HepG2 (cell line): ENCODE data around the gene TPST2. TPM values are rescaled to one million over a fixed set of nuclear protein-coding genes. Genes with fewer than 3 reads are reported as not detected.

ENCODE experiments used
- ATAC-seq: fragments of 200-7000 bp; cut with Tn5 transposase; 3 replicates; pipeline ENCODE4 v1.9.1; 2020; ENCODE audit warnings: mild to moderate bottlenecking, moderate library complexity
- BruUV-seq: library from RNA; stranded (reverse); fragments of 400-500 nt; replicated peaks from 2 replicates; lab custom pipeline; 2021; lab: Mats Ljungman, UMichigan
- CTCF ChIA-PET: fragments of 300-600 bp; formaldehyde crosslinking; extraction: SDS; loops from one replicate; lab custom pipeline; 2021; ENCODE audit warnings: low total read pairs, inconsistent platforms, low intra/inter-chr PET ratio; lab: Yijun Ruan, JAX
- POLR2A ChIA-PET: fragments of 350-600 bp; sonication (Branson Sonifier 250); formaldehyde crosslinking; loops from one replicate; lab custom pipeline; 2020; ENCODE audit warnings: antibody characterized with exemption, inconsistent platforms; lab: Yijun Ruan, JAX
- DNase-seq: peaks from one replicate; pipeline ENCODE4 v3.0.0-alpha.2; 2015; ENCODE audit warnings: low spot score
- FAIRE-seq: peaks from 3 replicates; lab custom pipeline; 2011; peaks lifted over from hg19 to GRCh38; lab: Jason Lieb, UNC
- H2AFZ ChIP-seq: one replicate; pipeline ENCODE4 v1.6.1; 2011; ENCODE audit warnings: low read length, inconsistent platforms
- H3K27ac ChIP-seq: fragments of 300-600 bp; 3 replicates; pipeline ENCODE4 v1.8.0; 2011; ENCODE audit warnings: mixed run types, mild to moderate bottlenecking, mixed read lengths, low read length, inconsistent platforms; ENCODE audit not compliant: insufficient read depth; ENCODE audit errors: extremely low read length
- H3K27me3 ChIP-seq, 2 experiments: fragments of 200-600 bp in 1 of 2; 2 replicates in 1 of 2; 3 replicates in 1 of 2; pipeline versions ENCODE4 v1.6.0 to v1.8.0; 2011; ENCODE audit warnings: low read length in 2 of 2, mild to moderate bottlenecking in 2 of 2, moderate library complexity in 2 of 2, inconsistent platforms in 1 of 2; ENCODE audit not compliant: insufficient read depth in 2 of 2, control insufficient read depth in 1 of 2
- H3K36me3 ChIP-seq, 2 experiments: fragments of 200-600 bp in 1 of 2; replicated peaks in 1 of 2; 2 replicates in 1 of 2; 3 replicates in 1 of 2; pipeline versions ENCODE4 v1.5.1 to v1.8.0; 2011; ENCODE audit warnings: low read length in 2 of 2, inconsistent platforms in 1 of 2; ENCODE audit not compliant: insufficient read depth in 2 of 2, control insufficient read depth in 1 of 2
- H3K4me1 ChIP-seq: 2 replicates; pipeline ENCODE4 v1.5.1; 2012; ENCODE audit warnings: low read length, inconsistent platforms; ENCODE audit not compliant: insufficient read depth
- H3K4me2 ChIP-seq: 2 replicates; pipeline ENCODE4 v1.6.0; 2011; ENCODE audit warnings: low read depth, low read length, inconsistent platforms
- H3K4me3 ChIP-seq, 3 experiments: fragments of 200-600 bp in 1 of 3; sonication (generic), shearing (Covaris generic) in 1 of 3; replicated peaks in 1 of 3; 2 replicates each; pipeline ENCODE4 v1.5.1; 2011 to 2016; ENCODE audit warnings: low read length in 3 of 3, inconsistent platforms in 2 of 3, low read depth in 2 of 3, mild to moderate bottlenecking in 2 of 3, control low read depth in 1 of 3, mixed read lengths in 1 of 3; ENCODE audit not compliant: insufficient read depth in 1 of 3
- H3K79me2 ChIP-seq: one replicate; pipeline ENCODE4 v1.6.1; 2011; ENCODE audit warnings: low read length, inconsistent platforms; ENCODE audit not compliant: insufficient read depth
- H3K9ac ChIP-seq: 2 replicates; pipeline ENCODE4 v1.6.0; 2011; ENCODE audit warnings: mild to moderate bottlenecking, low read depth, low read length, inconsistent platforms; ENCODE audit not compliant: insufficient read depth
- H3K9me3 ChIP-seq: 2 replicates; pipeline ENCODE4 v1.5.1; 2012; ENCODE audit warnings: mild to moderate bottlenecking, low read length
- H4K20me1 ChIP-seq: 2 replicates; pipeline ENCODE4 v1.6.0; 2011; ENCODE audit warnings: inconsistent platforms, mild to moderate bottlenecking, low read length, moderate library complexity; ENCODE audit not compliant: insufficient read depth
- FOXK2 ChIP-seq: fragments of 450-650 bp; IDR thresholded peaks from 2 replicates; pipeline ENCODE4 v1.6.1; 2016
- GFI1 ChIP-seq: sonication (generic); formaldehyde crosslinking; IDR thresholded peaks from 2 replicates; pipeline ENCODE4 v1.5.0; 2020; ENCODE audit warnings: missing genetic modification reagents, mild to moderate bottlenecking, borderline replicate concordance
- RBAK ChIP-seq: sonication (generic); formaldehyde crosslinking; IDR thresholded peaks from 2 replicates; pipeline ENCODE4 v1.5.1; 2020; ENCODE audit warnings: mild to moderate bottlenecking, missing genetic modification reagents
- SMARCC2 ChIP-seq: fragments of 450-650 bp; IDR thresholded peaks from 2 replicates; pipeline ENCODE4 v1.6.1; 2017; ENCODE audit warnings: antibody characterized with exemption, mild to moderate bottlenecking
- ZBTB2 ChIP-seq: sonication (generic); formaldehyde crosslinking; IDR thresholded peaks from 2 replicates; pipeline ENCODE4 v1.8.0; 2022; ENCODE audit warnings: low read depth, missing genetic modification reagents
- ZFYVE20 ChIP-seq: sonication (generic); formaldehyde crosslinking; IDR thresholded peaks from 2 replicates; pipeline ENCODE4 v1.8.0; 2023; ENCODE audit warnings: low read depth, mild to moderate bottlenecking, moderate library complexity, missing genetic modification reagents, borderline replicate concordance
- ZNF251 ChIP-seq: sonication (generic); formaldehyde crosslinking; IDR thresholded peaks from 2 replicates; pipeline ENCODE4 v1.9.0; 2021; ENCODE audit warnings: mild to moderate bottlenecking, missing genetic modification reagents
- ZNF274 ChIP-seq: sonication (generic); formaldehyde crosslinking; IDR thresholded peaks from 2 replicates; pipeline ENCODE4 v1.5.1; 2020; ENCODE audit warnings: mild to moderate bottlenecking, missing genetic modification reagents
- ZNF605 ChIP-seq: sonication (generic); formaldehyde crosslinking; IDR thresholded peaks from 2 replicates; pipeline ENCODE4 v1.8.0; 2022; ENCODE audit warnings: mild to moderate bottlenecking, missing genetic modification reagents
- ZNF724P ChIP-seq: sonication (generic); formaldehyde crosslinking; IDR thresholded peaks from 2 replicates; pipeline ENCODE4 v1.8.0; 2022; ENCODE audit warnings: missing genetic modification reagents, borderline replicate concordance
- ZNF773 ChIP-seq: sonication (generic); formaldehyde crosslinking; IDR thresholded peaks from 2 replicates; pipeline ENCODE4 v1.4.0; 2020; ENCODE audit warnings: missing genetic modification reagents, borderline replicate concordance
- ZNF839 ChIP-seq: sonication (generic); formaldehyde crosslinking; IDR thresholded peaks from 2 replicates; pipeline ENCODE4 v1.4.0; 2020; ENCODE audit warnings: missing genetic modification reagents, mild to moderate bottlenecking, borderline replicate concordance
- WGBS: methylation state at CpG from one replicate; pipeline ENCODE4 v1.1.6; 2017; ENCODE audit warnings: low lambda C conversion rate; 5-methylcytosine and 5-hydroxymethylcytosine counted together
- in situ Hi-C: cut with HindIII; loops from 2 replicates; pipeline ENCODE4 v1.10.0; 2017; ENCODE audit warnings: low pct_unique_long_range_greater_than_20kb; ENCODE audit not compliant: extremely low pct_ligation_motif_present
- intact Hi-C: fragments of 100-400 bp; cut with micrococcal nuclease; formaldehyde crosslinking; loops from one replicate; pipeline ENCODE4 v1.10.0; 2022; ENCODE audit not compliant: unreplicated experiment
- polyA plus RNA-seq, 8 experiments: library from polyadenylated mRNA; depleted of rRNA in 3 of 8; stranded (reverse) in 7 of 8; unstranded in 1 of 8; fragments of >200 nt; fragmentation: Illumina TruSeq in 4 of 8; extraction: Trizol in 4 of 8; gene quantifications; 2 replicates each; pipeline versions ENCODE4 v1.2.1 to v1.2.3, GENCODE V29; 2011 to 2016; ENCODE audit warnings: low read depth in 4 of 8, missing spikeins in 1 of 8, mixed read lengths in 1 of 8; ENCODE audit not compliant: insufficient read depth in 1 of 8
- total RNA-seq, 5 experiments: library from RNA; depleted of rRNA; stranded (reverse); fragments of >200 nt; fragmentation: Illumina TruSeq; extraction: Trizol; gene quantifications; 2 replicates each; pipeline ENCODE4 v1.2.3, GENCODE V29; 2016; ENCODE audit warnings: low read depth in 1 of 5
- TF ChIP-seq, protein P1 (sequence below), 2 experiments: sonication (generic) in 1 of 2; formaldehyde crosslinking in 1 of 2; IDR thresholded peaks; 2 replicates each; pipeline versions ENCODE4 v1.4.0 to v1.6.1; 2016 to 2020; ENCODE audit warnings: borderline replicate concordance in 1 of 2, low read depth in 1 of 2, mild to moderate bottlenecking in 1 of 2, missing genetic modification reagents in 1 of 2

The TPST2 gene
- total and polyA plus RNA-seq, 2 of the 13 experiments (the other 11 are each of a cell fraction or from before 2014, with no cell fraction given): 15.2 to 23.8 TPM

DNA sequence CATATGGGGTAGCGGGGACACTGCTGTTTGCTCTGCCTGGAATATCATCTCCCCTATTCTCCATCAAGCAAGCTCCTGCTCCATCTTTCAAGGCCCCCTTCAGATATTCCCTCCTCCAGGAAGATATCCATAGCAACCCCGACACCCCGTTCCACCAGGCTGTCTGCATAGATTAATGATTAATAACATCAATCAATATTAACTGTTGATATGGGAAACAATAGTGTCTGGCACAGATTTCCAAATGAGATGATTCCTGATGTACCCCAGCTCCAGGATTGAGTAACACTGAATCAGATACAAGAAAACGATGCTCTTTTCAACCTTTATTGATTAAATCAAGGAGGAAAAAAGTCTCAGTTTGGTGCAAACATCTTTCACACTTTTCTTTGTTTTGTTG is 7.5 kb upstream of the TPST2 start:
- no TSS peak for BruUV-seq
- no peak for TF ChIP-seq ZNF251 (CRISPR knock-in tag)
- TF ChIP-seq ZBTB2 (CRISPR knock-in tag): no peak
- no peak for TF ChIP-seq ZFYVE20 (CRISPR knock-in tag)
- no peak for TF ChIP-seq FOXK2
- TF ChIP-seq ZNF839: no peak
- TF ChIP-seq SMARCC2: no peak
- TF ChIP-seq GFI1 (CRISPR knock-in tag): 0 out of 2 replicates have a peak, but pooled peaks have one; percentile 27
- TF ChIP-seq, protein P1, sequence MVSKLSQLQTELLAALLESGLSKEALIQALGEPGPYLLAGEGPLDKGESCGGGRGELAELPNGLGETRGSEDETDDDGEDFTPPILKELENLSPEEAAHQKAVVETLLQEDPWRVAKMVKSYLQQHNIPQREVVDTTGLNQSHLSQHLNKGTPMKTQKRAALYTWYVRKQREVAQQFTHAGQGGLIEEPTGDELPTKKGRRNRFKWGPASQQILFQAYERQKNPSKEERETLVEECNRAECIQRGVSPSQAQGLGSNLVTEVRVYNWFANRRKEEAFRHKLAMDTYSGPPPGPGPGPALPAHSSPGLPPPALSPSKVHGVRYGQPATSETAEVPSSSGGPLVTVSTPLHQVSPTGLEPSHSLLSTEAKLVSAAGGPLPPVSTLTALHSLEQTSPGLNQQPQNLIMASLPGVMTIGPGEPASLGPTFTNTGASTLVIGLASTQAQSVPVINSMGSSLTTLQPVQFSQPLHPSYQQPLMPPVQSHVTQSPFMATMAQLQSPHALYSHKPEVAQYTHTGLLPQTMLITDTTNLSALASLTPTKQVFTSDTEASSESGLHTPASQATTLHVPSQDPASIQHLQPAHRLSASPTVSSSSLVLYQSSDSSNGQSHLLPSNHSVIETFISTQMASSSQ (IDR thresholded peaks at IDR 0.05; ENCODE audit: low read depth): 0 out of 2 replicates have a peak, but pooled peaks have one; percentile 16
- TF ChIP-seq, protein P1 (CRISPR knock-in tag; IDR thresholded peaks at IDR 0.05; ENCODE audit: borderline replicate concordance): no peak
- TF ChIP-seq ZNF773 (CRISPR knock-in tag): no peak
- TF ChIP-seq ZNF724P (CRISPR knock-in tag): no peak
- no peak for TF ChIP-seq RBAK (CRISPR knock-in tag)
- no peak for TF ChIP-seq ZNF605
- no peak for TF ChIP-seq ZNF274
- H3K9ac ChIP-seq: no peak overlapping the region
- no peaks in the 10 kb centered on the region for H3K9me3 ChIP-seq
- POLR2A ChIA-PET: no interaction called here
- H3K79me2 ChIP-seq: no peaks in the 10 kb centered on the region
- intact Hi-C loops (no loop called here), in situ Hi-C loops (no loop called here)
- 8% methylated on average over 4 of the region's 4 CpGs for WGBS
- FAIRE-seq: no peak
- no peak; the same call in 2 of the 3 replicates for ATAC-seq
- H3K36me3 ChIP-seq: no peaks in the 10 kb centered on the region
- CTCF ChIA-PET: no interaction called here
- H2AFZ ChIP-seq: no peak overlapping the region
- no peak overlapping the region for H3K4me2 ChIP-seq
- H3K4me3 ChIP-seq: no peak overlapping the region
- H3K4me1 ChIP-seq: 0 out of 2 replicates have a peak, but pooled peaks cover under 1% of the 10 kb centered on the region
- H3K27me3 ChIP-seq: peaks cover 0 to 13% of the 10 kb centered on the region in 2 experiments; a peak in 2 of 5 replicates
- H3K27ac ChIP-seq: no peak overlapping the region
- no peaks in the 10 kb centered on the region for H4K20me1 ChIP-seq
- DNase-seq: no peak
